Lower lobe of right lung (tissue), 2 donors: ENCODE measurements around the gene MIB1. TPM values are rescaled to one million over a fixed set of nuclear protein-coding genes. Genes with fewer than 3 reads are reported as not detected.

Experiments used
- ATAC-seq, 2 donors: fragments of 200-7000 bp; cut with Tn5 transposase; one replicate each; pipeline ENCODE4 v1.9.1; 2020 to 2022; ENCODE audit warnings: mild to moderate bottlenecking in 2 of 2, moderate library complexity in 2 of 2
- DNase-seq: peaks from one replicate; pipeline ENCODE4 v3.0.0-alpha.2; 2020
- H3K27ac ChIP-seq: fragments of 200-600 bp; one replicate; pipeline ENCODE4 v1.8.0; 2022
- H3K27me3 ChIP-seq: fragments of 200-600 bp; one replicate; pipeline ENCODE4 v1.8.0; 2022; ENCODE audit warnings: low read depth
- H3K36me3 ChIP-seq: fragments of 200-600 bp; one replicate; pipeline ENCODE4 v1.8.0; 2022; ENCODE audit warnings: mild to moderate bottlenecking
- H3K4me1 ChIP-seq: fragments of 200-600 bp; one replicate; pipeline ENCODE4 v1.8.0; 2022
- H3K4me3 ChIP-seq: fragments of 200-600 bp; one replicate; pipeline ENCODE4 v1.8.0; 2022; ENCODE audit warnings: mild to moderate bottlenecking
- H3K9me3 ChIP-seq: fragments of 200-600 bp; one replicate; pipeline ENCODE4 v1.8.0; 2022
- CTCF ChIP-seq: fragments of 200-600 bp; IDR thresholded peaks from one replicate; pipeline ENCODE4 v1.8.0; 2022; ENCODE audit warnings: antibody characterized with exemption, mild to moderate bottlenecking
- intact Hi-C: fragments of 100-400 bp; cut with DNase I; formaldehyde crosslinking; loops from one replicate; pipeline ENCODE4 v1.11.0; 2022
- total RNA-seq: library from RNA; stranded (reverse); fragmentation: NEBNext Ultra II Directional; extraction: Animal tissue kit (Norgen Biotek cat#: 25700); gene quantifications from one replicate; pipeline ENCODE4 v1.2.1, GENCODE V29; 2021
- donor health status: DM: no; HTN: yes; CAD: no; lungs with severe emphysema.

Gene MIB1
- total RNA-seq, 1 donor from 2014 or later = 29.3 TPM

GRCh38 chr18:21805771-21806366, 65.3 kb downstream of the MIB1 start:
- no peaks in the 10 kb centered on the region for H3K27me3 ChIP-seq

GRCh38 chr18:21808185-21808584, 67.6 kb downstream of the MIB1 start:
- no peak overlapping the region for H3K4me3 ChIP-seq
- H3K27me3 ChIP-seq = no peaks in the 10 kb centered on the region
- DNase-seq (no peak), ATAC-seq (no peak)
- peaks cover 32% of the 10 kb centered on the region for H3K36me3 ChIP-seq
- no peak overlapping the region for H3K27ac ChIP-seq
- H3K9me3 ChIP-seq = no peaks in the 10 kb centered on the region
- TF ChIP-seq CTCF = no peak
- H3K4me1 ChIP-seq = no peaks in the 10 kb centered on the region
- intact Hi-C loops = no loop called here

More at GRCh38 chr18:21805771-21806366, 65.3 kb downstream of the MIB1 start:
- Histone ChIP-seq H3K27ac (no peak overlapping the region), H3K4me1 (no peaks in the 10 kb centered on the region), H3K9me3 (no peaks in the 10 kb centered on the region), H3K4me3 (no peak overlapping the region), H3K36me3 (peaks cover 32% of the 10 kb centered on the region)
- ATAC-seq (peak in 1 of 2 donors; percentile 61), DNase-seq (no peak)
- intact Hi-C loops = no loop called here
- no peak for TF ChIP-seq CTCF

GRCh38 chr18:21809725-21810124, 69.1 kb downstream of the MIB1 start:
- no peak for TF ChIP-seq CTCF
- Histone ChIP-seq H3K4me1 (no peaks in the 10 kb centered on the region), H3K27me3 (no peaks in the 10 kb centered on the region), H3K4me3 (no peak overlapping the region), H3K36me3 (peaks cover 30% of the 10 kb centered on the region), H3K9me3 (no peaks in the 10 kb centered on the region), H3K27ac (no peak overlapping the region)
- ATAC-seq = no peak
- DNase-seq = no peak
- intact Hi-C loops = no loop called here

- Histone ChIP-seq H3K36me3 (peaks cover 48% of the 10 kb centered on the region), H3K4me3 (no peak overlapping the region), H3K9me3 (no peaks in the 10 kb centered on the region), H3K4me1 (no peaks in the 10 kb centered on the region), H3K27ac (no peak overlapping the region), H3K27me3 (no peaks in the 10 kb centered on the region)
- ATAC-seq = no peak
- intact Hi-C loops = no loop called here
- DNase-seq = no peak
- TF ChIP-seq CTCF = no peak
These were observed 74.5 kb downstream of the MIB1 start for GRCh38 chr18:21815101-21815500.

GRCh38 chr18:21820033-21820810, 79.6 kb downstream of the MIB1 start:
- H3K27ac ChIP-seq = no peak overlapping the region
- H3K4me3 ChIP-seq = no peak overlapping the region
- H3K36me3 ChIP-seq = peaks cover 45% of the 10 kb centered on the region
- DNase-seq = no peak
- intact Hi-C loops = no loop called here
- H3K9me3 ChIP-seq = no peaks in the 10 kb centered on the region
- H3K4me1 ChIP-seq = no peaks in the 10 kb centered on the region
- H3K27me3 ChIP-seq = no peaks in the 10 kb centered on the region
- no peak for ATAC-seq
- TF ChIP-seq CTCF = peak; percentile 51
